ENCODE measurements around the gene ARL17B.
"Not testable (repeated sequence)": the region's sequence is repeated elsewhere in the genome, so short reads cannot be mapped to it uniquely, and the experiment has no call there.

GRCh38 chr17:46361145-46361735, 326 bp downstream of the ARL17B start:
- not testable (repeated sequence) for TF ChIP-seq ZNF274 (IDR thresholded peaks at IDR 0.05; ENCODE audit: borderline replicate concordance, extremely low read depth, low read length); SUZ12 (IDR thresholded peaks at IDR 0.05; ENCODE audit: low read length); RBBP5 (IDR thresholded peaks at IDR 0.05; ENCODE audit: borderline replicate concordance, low read depth, low read length); TEAD4 (IDR thresholded peaks at IDR 0.05; ENCODE audit: low read depth, low read length); CTCF (IDR thresholded peaks at IDR 0.05; ENCODE audit: control extremely low read depth in 1 of 3, insufficient read depth in 1 of 3, low read depth in 1 of 3, low read length in 3 of 3); EZH2 (IDR thresholded peaks at IDR 0.05; ENCODE audit: low read depth, low read length, severe bottlenecking); ATF3 (IDR thresholded peaks at IDR 0.05; ENCODE audit: insufficient read depth, low read depth, low read length); JUN (IDR thresholded peaks at IDR 0.05; ENCODE audit: low read depth, low read length); YY1 (IDR thresholded peaks at IDR 0.05; ENCODE audit: low read depth, low read length)
